ENCODE measurements around the gene CHMP2A.

The CHMP2A gene

GRCh38 chr19:58584498-58585441 lies 29.9 kb upstream of the CHMP2A start:
- H3K4me2 ChIP-seq (ENCODE audit: low read depth, low read length, poor library complexity, severe bottlenecking), result no peak overlapping the region
- H3F3A ChIP-seq (ENCODE audit: insufficient read depth), result no peaks in the 10 kb centered on the region
- TF ChIP-seq CTCF (IDR thresholded peaks at IDR 0.05; ENCODE audit: insufficient read depth, low read length, poor library complexity, severe bottlenecking) (no peak), EZH2phosphoT487 (conservative IDR thresholded peaks at IDR 0.05; ENCODE audit: low read length) (no peak)
- H3K27me3 ChIP-seq (ENCODE audit: low read length), result no peaks in the 10 kb centered on the region
- no peaks in the 10 kb centered on the region for H3K9me3 ChIP-seq (ENCODE audit: insufficient read depth, low read length)
- no peak overlapping the region for H3K9ac ChIP-seq (ENCODE audit: low read length)
- no peaks in the 10 kb centered on the region for H4K20me1 ChIP-seq (ENCODE audit: low read depth, low read length)
- no peak overlapping the region for H2AFZ ChIP-seq (ENCODE audit: low read depth, low read length, severe bottlenecking)
- H3K36me3 ChIP-seq (ENCODE audit: low read length), result no peaks in the 10 kb centered on the region
- H3K27ac ChIP-seq (ENCODE audit: low read depth, low read length), result no peak overlapping the region
- no peaks in the 10 kb centered on the region for H3K9me2 ChIP-seq (replicated peaks; ENCODE audit: insufficient read depth, low read length)
- H3K79me2 ChIP-seq (ENCODE audit: insufficient read depth, low read length), result no peaks in the 10 kb centered on the region
- H3K4me3 ChIP-seq (ENCODE audit: insufficient read depth, low read length, poor library complexity, severe bottlenecking), result no peak overlapping the region

DNA sequence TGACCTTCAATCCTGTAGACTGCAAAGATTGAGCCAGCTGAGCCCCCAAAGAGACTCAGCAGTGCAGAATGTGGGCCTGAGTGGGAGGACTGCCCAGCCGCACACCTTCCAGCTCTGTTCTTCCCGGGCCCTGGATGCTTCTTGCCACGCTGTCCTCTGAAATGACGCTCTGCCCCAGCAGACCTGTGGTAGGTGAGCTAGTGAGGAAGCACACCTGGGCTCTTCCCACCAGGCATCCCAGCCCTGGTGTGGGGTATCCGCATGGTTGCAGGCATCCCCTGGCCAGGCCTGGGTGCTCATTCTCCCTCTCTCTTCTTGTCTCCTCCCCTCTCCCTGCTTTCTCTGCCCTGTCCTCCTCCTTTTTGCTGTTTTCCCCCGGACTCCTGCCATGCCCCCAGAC lies 28.1 kb upstream of the CHMP2A start:
- H3K9me2 ChIP-seq (replicated peaks; ENCODE audit: insufficient read depth, low read length), result no peaks in the 10 kb centered on the region
- no peak overlapping the region for H3K4me3 ChIP-seq (ENCODE audit: insufficient read depth, low read length, poor library complexity, severe bottlenecking)
- H3K27me3 ChIP-seq (ENCODE audit: low read length), result no peaks in the 10 kb centered on the region
- H3K9ac ChIP-seq (ENCODE audit: low read length), result no peak overlapping the region
- H3K36me3 ChIP-seq (ENCODE audit: low read length), result no peaks in the 10 kb centered on the region
- peaks cover 7% of the 10 kb centered on the region for H3F3A ChIP-seq (ENCODE audit: insufficient read depth)
- no peak overlapping the region for H2AFZ ChIP-seq (ENCODE audit: low read depth, low read length, severe bottlenecking)
- no peaks in the 10 kb centered on the region for H3K79me2 ChIP-seq (ENCODE audit: insufficient read depth, low read length)
- no peak for TF ChIP-seq EZH2phosphoT487 (conservative IDR thresholded peaks at IDR 0.05; ENCODE audit: low read length)
- no peak for TF ChIP-seq CTCF (IDR thresholded peaks at IDR 0.05; ENCODE audit: insufficient read depth, low read length, poor library complexity, severe bottlenecking)
- H3K27ac ChIP-seq (ENCODE audit: low read depth, low read length), result no peak overlapping the region
- no peak overlapping the region for H3K4me2 ChIP-seq (ENCODE audit: low read depth, low read length, poor library complexity, severe bottlenecking)
- H4K20me1 ChIP-seq (ENCODE audit: low read depth, low read length), result no peaks in the 10 kb centered on the region
- H3K9me3 ChIP-seq (ENCODE audit: insufficient read depth, low read length), result no peaks in the 10 kb centered on the region

DNA sequence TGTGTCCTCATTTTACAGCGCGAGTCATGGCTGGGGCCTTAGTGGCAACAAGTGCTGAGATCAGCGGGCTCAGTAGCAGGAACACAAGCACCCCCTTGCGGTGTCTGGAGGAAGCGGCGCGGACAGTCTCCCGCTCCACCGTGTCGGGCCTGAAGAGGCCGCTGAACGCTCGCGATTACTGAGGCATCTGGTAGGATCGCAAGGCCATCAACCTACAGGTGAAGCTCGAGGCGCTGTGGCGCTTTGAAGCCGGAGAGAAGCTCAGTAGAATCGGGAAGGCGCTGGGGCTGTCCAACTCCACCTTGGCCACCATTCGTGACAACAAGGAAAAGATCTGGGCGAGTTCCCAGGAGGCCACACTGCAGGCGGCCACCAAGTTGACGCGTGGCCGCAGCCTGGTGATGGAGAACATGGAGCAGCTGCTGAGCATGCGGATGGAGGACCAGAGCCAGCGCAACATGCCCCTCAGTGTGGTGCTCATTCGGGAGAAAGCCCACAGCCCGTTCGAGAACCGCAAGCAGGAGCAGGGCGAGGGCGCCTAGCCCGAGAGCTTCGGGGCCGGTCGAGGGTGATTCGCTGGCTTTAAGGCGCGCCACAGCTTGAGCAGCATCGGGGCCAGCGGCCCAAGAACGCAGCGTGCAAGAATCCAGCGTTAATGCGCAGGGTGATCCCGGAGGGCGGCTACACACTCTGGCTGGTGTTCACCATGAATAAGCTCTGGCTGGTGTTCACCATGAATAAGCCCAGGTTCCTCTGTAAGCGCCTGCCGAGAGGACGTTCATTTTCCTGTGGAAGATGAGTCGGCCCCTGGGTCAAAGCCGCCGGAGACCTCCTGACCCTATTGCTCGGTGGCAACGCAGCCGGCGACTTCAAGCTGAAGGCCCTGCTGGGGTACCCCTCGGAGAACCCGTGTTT lies 26.6 kb upstream of the CHMP2A start:
- no peaks in the 10 kb centered on the region for H3K9me2 ChIP-seq (replicated peaks; ENCODE audit: insufficient read depth, low read length)
- peaks cover 7% of the 10 kb centered on the region for H3F3A ChIP-seq (ENCODE audit: insufficient read depth)
- H2AFZ ChIP-seq (ENCODE audit: low read depth, low read length, severe bottlenecking), result peak overlapping the region; percentile 38
- no peaks in the 10 kb centered on the region for H4K20me1 ChIP-seq (ENCODE audit: low read depth, low read length)
- H3K4me2 ChIP-seq (ENCODE audit: low read depth, low read length, poor library complexity, severe bottlenecking), result no peak overlapping the region
- H3K36me3 ChIP-seq (ENCODE audit: low read length), result no peaks in the 10 kb centered on the region
- H3K27ac ChIP-seq (ENCODE audit: low read depth, low read length), result no peak overlapping the region
- H3K4me3 ChIP-seq (ENCODE audit: insufficient read depth, low read length, poor library complexity, severe bottlenecking), result no peak overlapping the region
- TF ChIP-seq EZH2phosphoT487 (conservative IDR thresholded peaks at IDR 0.05; ENCODE audit: low read length), result no peak
- peak; percentile 97 for TF ChIP-seq CTCF (IDR thresholded peaks at IDR 0.05; ENCODE audit: insufficient read depth, low read length, poor library complexity, severe bottlenecking)
- no peaks in the 10 kb centered on the region for H3K79me2 ChIP-seq (ENCODE audit: insufficient read depth, low read length)
- no peak overlapping the region for H3K9ac ChIP-seq (ENCODE audit: low read length)
- H3K9me3 ChIP-seq (ENCODE audit: insufficient read depth, low read length), result no peaks in the 10 kb centered on the region
- H3K27me3 ChIP-seq (ENCODE audit: low read length), result no peaks in the 10 kb centered on the region

All from SU-DHL-6 (cell line).